NCI-H128 (cell line): ENCODE results near the gene ATP1B1.

Source experiments
- DNase-seq: peaks from one replicate; lab custom pipeline; 2025; ENCODE audit not compliant: unreplicated experiment; lab: John Stamatoyannopoulos, UW

ATP1B1 gene

DNA sequence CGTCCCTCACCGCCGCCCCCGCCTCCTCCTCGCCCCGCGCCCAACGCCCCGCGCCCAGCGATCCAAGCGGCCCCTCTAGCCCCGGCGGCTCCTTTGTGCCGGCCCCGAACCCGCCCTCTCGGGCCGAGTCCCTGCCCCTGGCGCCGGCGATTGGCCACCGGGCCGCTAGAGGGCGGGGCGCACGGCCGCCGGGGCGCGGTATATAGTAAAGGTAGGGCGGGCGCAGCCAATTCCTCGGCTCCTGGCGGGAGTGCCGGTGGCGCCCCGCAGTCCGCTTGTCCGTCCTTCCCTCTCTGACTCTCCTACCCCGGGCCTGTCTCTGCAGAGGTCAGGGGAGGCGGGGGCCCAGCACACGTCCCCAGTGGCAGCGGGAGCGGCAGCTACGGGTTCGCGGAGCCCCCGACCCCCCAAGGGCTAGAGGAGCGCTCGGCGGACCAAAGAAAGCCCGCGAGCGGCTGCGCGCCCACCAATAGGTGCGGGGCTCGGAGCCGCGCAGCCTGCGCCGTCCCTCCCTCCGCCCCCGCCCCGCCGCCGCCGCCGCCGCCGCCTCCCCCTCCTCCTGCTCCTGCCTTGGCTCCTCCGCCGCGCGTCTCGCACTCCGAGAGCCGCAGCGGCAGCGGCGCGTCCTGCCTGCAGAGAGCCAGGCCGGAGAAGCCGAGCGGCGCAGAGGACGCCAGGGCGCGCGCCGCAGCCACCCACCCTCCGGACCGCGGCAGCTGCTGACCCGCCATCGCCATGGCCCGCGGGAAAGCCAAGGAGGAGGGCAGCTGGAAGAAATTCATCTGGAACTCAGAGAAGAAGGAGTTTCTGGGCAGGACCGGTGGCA, at the start of gene ATP1B1:
Gene ATP1B1 (plus strand): TSS at position 596 of the 826 bp plus-strand sequence. CDS start 140 bp downstream, at position 736.
- DNase-seq: peak; percentile 91

DNA sequence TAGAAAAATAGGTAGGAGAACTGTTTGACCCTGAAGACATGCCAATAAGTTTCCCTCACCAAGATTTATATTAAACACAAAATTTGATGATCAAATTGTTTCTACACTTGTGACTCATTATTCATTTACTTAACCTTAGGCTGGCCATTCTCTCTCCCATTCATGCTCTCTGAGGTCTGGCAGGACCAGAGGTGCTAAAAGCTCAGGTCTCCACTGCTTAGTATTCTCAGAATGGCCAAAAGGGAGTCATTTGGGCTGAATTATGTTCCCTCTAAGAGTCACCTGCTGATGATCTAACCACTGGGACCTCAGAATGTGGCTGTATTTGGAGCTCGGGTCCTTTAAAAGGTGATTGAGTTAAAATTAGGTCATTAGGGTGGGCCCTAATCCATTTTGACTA, 47.1 kb upstream of the ATP1B1 start:
- no peak for DNase-seq

DNA sequence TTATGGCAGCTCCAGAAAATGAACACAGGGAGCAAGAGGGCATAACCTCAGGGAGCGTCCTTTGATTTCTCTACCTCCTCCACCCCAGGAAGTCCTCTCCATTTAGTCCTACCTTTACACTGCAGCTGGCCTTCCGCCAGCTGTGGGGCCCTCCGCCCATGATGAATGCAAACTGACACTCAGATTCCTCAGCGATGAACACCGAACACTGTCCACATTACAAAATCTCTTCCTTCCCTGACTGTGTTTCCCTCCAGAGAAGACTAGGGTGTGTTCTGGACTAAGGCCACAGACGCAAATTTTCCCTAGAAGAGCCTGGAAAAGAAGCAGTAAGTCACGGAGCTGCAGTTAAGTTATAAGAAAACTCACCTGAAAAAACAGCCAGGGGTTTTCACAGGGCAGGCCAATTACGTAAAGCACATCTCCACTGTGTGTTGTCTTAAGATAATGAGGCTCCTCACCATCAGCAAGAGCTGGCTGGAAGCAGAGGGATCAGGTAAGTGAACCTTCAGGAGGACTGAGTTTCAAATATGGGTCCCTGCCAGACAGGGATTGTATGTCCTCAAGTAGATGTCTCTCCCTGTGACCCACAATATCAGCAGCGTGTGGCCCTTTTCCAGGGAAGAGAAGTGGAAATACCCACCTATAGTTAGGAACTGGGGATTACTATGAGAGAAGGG, 46.3 kb upstream of the ATP1B1 start:
- DNase-seq: no peak

DNA sequence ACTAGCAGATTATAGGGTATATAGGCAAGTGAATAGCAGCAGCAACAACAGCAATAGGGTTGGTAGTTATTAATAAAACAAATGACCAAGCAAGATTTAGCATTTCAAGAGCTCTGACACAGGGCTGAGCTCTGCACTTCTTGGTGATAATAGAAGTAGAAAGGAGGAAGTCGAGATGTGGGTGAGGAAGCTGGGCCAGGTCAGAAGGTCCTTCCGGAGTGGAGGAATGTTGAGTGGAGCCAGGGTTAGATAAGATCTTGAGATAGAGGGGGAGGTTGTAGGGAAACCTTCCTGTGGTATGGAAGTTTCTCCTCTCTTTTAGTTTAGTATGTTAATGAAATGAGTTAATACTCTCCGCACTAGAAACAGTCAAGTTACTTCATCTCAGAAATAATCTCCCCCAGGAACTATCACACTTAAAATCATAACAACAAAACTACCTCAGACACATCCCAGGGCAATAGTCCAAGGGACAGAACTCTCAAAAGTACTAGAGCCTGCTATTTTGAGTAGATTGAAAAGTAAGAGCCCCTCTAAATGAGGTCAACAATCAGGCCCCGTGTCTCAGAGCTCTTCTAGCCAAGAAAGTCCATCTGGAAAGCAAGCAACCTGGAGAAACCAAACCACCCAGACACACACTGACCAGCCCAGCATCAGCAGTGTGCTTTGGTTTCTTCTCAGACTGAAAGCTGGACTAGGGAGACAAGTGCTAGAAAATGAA, 45.4 kb upstream of the ATP1B1 start:
- DNase-seq: no peak

DNA sequence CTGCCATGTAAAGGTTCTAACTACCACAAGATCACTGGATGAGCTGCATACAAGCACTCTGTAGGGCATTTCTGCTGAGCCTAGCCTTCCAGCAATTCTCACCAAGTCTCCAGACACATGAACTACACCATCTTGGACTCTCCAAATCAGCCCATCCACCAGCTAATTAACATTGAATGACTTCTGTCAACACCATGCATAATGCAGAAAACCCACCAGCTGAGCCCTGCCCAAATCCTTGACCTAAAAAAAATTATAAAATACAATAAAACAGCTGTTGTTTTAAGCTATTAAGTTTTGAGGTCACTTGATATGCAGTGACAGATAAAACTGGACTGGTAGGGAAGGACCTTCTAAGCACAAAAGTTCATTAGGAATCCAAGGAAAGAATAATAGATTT, 44.3 kb upstream of the ATP1B1 start:
- no peak for DNase-seq

DNA sequence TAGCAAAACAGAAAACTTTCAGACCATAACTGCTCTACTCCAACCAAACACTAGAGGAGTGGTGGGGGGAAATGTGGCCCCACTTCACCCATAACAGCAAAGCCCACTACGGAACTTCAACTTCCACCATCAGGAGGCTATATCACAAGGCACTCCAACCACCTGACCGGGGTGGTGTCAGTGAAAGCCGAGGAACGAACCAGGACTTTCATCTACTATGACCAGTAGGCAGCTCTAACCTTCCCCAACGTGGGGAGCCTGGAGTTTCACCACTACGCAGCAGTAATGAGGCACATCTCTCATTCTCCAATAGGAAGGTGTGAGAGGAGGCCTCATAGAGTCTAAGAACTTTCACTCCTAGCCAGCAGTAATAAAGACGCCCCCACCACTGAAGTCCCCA, 42.4 kb upstream of the ATP1B1 start:
- no peak for DNase-seq

DNA sequence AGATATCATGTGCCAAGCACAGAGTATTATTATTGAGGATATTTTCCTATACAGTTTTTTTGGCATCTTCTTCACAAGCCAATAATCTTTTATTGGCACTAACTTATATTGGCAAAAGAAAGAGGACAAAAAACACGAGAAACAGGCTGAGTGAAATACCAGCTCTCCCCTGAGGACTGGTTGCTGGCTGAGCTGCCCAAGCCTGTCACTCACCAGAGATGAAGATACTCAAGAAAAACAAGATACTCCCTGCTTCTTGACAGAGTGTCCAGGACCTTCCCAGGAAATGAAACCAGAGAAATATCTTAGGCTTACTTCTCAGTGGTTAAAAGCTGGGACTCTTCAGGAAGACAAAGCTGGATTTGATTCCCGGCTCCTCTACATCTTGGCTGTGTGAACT, 35.9 kb upstream of the ATP1B1 start:
- DNase-seq: no peak

DNA sequence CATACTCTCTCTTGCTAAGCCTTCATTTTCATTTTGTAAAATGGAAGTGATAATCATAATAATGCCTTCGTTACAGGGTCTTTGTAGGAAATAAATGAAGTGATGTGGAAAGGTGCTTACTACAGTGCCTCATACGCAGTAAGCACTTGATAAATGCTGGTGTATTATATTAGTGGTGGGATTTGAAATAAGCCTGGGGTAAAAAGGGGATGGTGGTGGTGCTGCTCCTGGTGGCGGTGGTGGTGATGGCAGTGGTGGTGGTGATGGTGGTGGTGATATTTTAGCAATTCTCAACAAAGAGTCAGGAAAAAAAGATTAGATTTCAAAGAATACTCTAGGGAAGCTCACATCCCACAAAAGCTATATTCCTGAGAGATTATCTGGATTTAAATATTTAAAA, 35.5 kb upstream of the ATP1B1 start:
- DNase-seq: no peak

DNA sequence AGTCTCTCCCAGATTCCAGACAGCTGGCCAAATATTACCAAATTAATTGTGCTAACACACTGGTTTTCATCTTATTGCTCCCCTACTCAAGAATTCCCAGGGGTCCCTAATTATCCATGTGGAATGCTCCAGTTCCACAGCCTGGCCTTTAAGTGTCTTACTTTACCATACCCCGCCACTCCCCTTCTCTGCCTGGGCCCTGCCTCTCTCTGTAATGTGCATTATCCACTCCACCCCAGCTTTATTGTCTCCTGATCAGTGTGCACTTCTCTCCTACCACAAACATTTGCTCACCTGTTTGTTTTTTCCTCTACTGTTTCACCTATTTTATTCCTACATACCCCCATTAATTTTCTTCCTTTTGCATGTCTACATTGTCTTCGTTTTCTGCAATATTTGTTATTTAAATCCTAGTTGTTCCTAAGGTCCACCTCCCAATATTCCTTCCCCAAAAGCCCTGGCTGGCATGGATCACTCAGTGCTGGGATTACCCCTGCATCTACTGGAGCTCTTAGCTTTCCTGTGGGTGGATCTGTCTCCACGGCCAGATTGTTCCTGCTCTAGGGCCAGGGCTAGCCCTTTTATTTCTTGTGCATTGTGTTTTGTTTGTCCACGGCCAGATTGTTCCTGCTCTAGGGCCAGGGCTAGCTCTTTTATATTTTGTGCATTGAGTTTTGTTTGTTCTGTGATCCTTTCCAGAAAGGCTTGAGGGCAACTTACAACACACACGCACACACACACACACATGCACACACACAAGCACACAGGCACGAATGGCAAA, 33.4 kb upstream of the ATP1B1 start:
- peak; percentile 57 for DNase-seq

DNA sequence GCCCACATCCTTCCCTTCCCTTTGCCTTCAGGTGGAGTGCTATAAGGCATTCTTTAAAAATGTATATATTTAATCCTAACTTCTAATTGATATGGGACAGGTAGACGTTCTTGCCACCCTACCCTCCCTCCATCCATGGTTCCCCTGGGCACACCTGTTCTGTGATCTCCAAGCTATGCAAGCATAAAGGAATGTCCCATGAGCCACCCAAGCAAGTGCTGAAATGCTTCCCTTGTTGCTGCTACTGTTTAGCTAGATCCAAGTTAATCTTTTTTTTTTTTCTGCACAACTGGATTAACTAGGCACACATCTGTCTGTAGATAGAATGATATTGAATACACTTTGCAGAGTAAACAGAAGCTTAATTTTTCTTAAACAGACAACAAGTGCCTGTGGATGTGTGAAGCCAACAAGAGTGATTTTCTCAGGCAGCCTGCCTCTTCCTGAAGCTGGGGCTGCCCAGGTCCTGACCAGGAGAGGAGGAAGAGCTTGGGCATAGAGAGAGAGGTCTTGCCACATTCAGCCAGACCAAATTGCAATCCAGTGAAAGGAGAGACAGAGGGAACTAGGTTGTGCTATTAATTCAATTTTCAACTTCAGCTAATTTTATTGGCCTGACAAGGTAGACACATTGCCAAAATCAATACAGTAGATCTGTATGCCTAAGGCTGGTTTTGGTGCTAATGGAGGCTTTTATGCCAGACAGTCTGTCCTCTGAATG, 28.2 kb upstream of the ATP1B1 start:
- no peak for DNase-seq

DNA sequence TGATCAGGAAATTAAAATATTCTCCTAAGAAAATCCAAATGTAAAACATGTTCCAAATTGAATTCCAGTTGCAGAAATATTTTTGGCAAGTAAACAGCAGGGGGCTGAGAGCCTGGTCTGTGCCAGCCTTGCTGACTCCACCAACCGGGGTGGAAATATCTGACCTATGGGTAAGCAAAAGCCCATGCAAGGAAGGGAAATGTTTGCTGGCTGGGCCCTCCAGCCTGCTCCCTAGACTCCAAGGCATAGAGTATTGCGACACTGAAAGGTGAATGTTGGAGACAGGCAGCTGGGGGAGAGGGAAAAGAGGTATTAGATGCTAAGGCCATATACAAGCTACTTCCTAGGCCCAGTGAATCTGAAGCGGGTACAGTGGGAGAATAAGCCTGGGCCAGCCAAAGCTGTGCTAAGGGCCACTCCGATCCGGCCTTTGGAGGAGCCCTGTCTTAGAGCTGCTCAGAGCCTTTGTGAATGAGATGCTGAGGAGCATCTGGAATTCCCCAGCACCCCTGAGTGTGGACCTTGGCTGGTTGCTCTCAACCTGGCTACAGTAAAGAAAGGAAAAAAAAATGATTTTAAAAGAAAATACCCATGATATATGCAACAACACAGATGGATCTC, 24.9 kb upstream of the ATP1B1 start:
- DNase-seq: no peak

DNA sequence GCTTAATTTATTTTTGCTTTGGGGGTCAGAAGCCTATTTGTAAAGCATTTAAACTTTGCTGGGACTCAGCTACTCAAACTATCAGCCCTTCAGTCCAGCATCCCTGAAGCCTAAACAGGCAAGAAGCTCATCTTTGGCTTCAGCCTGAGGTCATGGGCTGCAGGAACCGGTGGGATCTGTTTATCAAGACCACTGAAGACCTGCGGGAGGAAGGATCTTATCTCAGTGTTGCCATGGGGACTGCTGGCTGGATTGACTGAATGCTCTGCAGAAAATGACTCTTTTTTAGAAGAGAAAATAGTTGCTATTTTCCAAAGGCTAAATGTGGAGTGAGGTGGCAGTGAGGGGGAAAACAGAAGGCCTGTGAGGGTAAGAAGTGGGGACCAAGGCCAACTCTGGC, 20.6 kb upstream of the ATP1B1 start:
- DNase-seq: no peak

DNA sequence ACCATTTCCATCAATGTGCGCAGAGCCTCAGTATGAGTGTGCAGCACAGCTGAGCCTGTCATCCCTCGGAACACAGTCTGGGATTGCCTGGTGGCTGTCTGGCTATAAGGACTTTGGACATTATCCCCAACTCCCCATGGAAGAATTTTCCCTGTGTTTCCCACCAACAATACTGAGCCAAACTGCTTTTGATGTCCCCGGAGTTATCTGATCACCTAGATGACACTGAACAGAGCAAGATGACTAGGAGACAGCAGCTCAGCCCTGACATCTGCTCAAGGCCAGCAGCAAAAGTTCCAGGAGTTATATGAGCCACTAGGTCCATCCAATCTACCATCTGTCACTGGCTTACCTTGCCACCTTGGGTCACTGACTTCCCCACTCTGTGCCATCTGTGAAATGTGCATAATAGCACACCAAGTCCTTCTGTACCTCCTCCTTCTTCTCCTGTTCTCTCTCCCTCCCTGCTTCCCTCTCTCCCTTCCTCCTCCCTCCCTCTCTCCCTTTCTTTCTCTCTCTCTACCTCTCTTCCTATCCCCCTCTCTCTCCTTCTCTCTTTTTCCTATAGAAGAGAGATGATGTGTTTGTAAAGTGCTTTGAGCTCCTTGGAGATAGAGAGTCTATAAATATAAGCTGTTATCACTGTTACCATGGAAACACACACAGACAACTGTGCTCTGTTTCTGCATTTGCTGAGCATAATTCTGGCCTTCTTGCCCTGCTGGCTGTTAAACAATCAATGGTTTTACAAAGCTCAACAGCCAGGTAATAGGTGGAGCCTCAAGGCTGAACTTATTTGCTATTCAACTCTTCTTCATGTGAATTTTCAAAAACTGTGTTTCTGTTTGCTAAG, 19.7 kb upstream of the ATP1B1 start:
- no peak for DNase-seq

DNA sequence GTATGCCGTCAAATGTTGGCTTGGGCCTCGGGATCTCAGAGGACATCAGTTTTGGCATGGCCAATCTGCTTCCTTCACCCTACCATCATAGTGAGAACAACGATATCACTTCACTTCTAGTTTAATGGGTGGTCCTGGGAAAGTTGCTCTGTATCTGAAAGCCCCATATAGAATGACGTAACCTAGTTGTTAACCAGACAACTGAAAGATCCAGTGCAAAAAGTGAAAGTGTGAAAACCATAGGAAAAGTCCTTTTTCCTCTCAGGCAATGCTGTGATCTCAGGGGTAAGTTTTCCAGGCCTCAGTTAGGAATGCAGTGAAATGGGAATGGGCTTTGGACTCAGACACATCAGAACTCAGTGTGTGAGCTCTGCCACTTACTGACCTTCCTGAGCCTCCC, 18.6 kb upstream of the ATP1B1 start:
- DNase-seq: no peak

DNA sequence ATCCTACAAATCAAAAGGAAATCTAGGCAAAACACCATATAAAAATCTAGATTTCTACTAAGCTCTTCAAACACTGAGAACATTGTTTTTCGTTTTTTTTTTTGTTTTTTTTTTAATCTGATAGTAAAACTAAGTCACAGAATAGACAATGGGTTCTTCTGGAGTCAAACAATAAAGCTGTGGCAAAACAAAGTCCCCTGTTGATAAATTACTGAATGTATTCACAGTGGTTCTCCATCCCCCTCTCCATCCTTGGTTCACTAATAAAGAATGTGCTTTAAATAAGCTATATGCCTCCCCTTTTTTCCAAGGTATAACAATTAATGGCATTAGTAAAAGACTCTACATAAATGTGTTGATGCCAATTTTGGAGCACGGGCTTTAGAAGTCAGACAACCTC, 16.7 kb upstream of the ATP1B1 start:
- no peak for DNase-seq

DNA sequence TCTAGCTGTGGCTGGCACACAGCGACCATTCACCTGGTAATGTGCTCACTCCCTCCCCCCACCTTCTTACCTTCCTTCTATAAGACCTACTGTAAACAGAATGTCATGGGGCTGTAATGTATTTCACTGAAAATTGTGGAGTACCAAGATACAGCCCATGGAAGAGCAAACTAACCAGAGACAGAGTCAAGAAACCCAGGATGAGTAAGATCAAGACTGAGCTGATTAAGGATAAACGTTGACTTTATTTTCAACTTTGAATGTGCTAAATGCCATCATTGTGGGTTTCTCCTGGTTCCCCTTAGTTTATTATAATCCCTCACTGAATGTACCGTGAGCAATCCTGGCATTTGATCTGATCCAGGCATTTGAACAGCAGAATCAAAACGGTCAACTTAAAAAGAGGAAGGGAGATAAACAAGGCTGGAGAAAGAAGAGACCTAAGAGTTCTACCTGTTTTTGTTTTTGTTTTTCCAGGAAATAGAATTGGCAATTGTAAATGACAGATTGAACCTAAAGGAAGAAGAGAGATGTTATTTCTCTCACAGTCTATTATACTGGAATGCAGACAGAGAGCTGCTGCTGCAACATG, 16.1 kb upstream of the ATP1B1 start:
- DNase-seq: no peak

DNA sequence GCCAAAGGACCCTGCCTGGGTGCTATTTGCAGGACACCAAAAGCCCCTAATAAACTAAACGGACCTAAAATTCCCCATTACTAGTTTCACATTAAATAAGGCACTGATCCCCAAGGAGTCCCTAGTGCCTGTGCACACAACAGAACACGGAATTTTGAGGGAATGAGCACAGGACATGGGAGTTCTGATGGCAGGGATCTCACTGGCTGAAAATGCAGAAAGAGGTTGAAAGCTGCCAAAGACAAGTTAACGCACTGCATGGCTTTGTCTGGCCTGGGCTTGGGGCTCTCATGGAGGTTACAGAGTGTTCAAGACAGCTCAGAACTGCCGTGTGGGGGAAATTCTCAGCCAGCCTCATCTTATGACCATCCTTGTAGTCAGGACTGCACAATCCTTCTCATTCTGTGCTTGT, 15.6 kb upstream of the ATP1B1 start:
- DNase-seq: no peak

DNA sequence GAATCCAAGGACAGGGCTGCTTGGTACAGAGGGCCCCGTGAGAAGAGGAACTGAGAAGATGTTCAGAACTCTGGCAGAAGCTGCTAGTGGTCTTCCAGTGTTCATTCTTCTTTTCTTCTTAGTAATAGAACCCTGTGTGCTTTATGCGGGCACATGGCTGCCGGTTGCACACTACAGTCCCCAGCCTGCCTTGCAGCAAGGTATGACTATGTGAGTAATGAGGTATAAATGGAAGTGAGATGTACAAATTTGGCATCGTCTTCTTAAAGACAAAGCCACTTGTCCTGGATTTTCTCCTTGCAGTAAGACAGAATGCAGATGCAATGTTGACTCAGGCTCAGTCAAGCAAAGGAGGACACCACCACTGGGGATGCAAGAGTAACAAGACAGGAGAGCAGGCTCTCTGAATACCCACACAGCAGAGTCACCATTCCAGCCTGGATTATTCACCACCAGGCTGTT, 15.0 kb upstream of the ATP1B1 start:
- DNase-seq: no peak

DNA sequence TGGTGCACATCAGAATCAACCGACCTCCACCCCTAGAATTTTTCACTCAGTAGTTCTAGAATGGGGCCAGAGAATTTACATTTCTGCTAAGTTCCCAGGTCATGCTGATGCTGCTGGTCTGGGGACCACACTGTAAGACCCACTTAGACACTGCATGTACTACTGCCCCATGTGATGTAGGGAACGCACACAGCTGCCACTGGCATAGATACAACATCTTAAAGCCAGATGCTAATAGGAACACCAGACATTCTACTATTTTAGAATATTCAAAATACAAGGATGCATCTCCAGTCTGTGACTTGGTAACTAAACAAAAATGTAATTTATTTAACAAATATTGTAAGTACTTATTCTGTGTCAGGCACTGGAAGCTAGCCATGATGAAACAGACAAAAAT, 14.1 kb upstream of the ATP1B1 start:
- no peak for DNase-seq
